GM19455 (cell line): ENCODE results near the gene KCNQ5.
"Not testable (repeated sequence)": the region's sequence is repeated elsewhere in the genome, so short reads cannot be mapped to it uniquely, and the experiment has no call there.

Experiments
- ATAC-seq: cut with Tn5 transposase; IDR thresholded peaks from one replicate; pipeline ENCODE4 v1.9.1; 2021; ENCODE audit not compliant: unreplicated experiment

KCNQ5 gene

DNA sequence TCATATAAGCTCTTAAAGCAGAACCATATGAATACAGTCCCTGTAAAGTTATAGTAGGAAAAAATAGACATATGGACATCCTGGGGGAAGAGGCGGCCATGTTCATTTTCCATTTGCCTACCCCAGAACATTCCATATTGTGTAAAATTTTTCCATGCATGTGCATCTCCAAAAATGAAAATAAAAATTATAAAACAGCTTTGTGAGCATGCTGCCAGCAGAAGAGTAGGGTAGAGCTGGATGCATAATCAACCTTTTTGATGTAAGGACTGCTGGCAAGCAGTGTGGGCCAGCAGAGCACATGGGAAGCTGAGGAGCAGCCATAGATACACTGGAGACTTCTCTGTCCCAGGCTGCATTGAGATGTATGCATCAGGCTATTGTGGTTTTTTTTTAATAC, 271.0 kb downstream of the KCNQ5 start:
- no peak for ATAC-seq

DNA sequence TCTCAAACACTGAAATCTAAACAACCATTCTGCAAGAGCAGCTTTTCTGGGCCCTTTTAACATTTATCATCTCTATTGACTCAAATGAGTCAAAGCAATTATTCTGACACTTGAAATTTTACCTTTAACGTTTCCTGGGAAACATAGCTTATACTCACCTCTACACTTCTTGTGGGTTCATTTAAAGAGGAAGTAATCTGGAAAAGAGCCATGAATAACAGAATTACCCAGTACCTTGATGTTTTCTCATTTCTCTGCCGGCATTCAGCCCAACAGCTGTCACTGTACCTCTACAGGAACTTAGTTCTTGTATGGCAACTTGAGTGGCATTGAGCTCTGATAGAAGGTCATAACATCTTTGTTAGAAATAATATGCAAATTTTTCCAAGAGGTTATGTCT, 272.2 kb downstream of the KCNQ5 start:
- ATAC-seq: no peak

DNA sequence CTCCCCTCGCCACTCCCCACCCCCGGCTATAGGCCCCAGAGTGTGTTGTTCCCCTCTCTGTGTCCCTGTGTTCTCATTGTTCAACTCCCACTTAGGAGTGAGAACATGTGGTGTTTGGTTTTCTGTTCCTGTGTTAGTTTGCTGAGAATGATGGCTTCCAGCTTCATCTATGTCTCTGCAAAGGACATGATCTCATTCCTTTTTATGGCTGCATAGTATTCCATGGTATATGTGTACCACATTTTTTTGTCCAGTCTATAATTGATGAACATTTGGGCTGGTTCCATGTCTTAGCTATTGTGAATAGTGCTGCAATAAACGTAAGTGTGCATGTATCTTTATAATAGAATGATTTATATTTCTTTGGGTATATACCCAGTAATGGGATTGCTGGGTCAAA, 276.4 kb downstream of the KCNQ5 start:
- ATAC-seq: not testable (repeated sequence)

DNA sequence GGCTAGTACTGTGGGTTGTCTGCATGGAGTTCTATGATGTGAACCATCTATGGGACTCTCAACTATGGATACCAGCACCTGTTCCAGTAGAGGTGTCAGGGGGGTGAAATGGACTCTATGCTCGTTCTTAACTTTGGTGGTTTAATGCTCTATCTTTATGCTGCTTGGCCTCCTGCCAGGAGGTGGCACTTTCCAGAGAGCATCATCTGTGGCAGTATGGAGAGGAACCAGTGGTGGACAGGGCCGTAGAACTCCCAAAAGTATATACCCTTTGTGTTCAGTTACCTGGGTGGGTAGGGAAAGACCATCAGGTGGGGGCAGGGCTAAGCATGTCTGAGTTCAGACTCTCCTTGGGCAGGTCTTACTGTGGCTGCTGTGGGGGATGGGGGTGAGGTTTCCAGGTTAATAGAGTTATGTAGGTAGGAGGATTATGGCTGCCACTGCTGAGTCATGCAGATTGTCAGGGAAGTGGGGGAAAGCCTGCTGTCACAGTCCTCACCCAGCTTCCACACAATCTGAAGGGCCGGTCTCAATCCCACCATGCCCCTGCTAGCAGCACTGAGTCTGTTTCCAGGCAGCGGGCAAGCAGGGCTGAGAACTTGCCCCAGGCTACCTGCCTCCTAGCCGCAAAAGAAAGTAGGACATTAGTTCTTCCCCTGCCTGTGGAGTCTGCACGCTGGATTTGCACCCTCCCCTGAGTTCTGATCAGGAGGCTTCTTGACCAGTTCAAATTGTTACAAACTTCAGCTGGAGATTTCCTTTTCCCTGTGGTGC, 284.0 kb downstream of the KCNQ5 start:
- no peak for ATAC-seq

DNA sequence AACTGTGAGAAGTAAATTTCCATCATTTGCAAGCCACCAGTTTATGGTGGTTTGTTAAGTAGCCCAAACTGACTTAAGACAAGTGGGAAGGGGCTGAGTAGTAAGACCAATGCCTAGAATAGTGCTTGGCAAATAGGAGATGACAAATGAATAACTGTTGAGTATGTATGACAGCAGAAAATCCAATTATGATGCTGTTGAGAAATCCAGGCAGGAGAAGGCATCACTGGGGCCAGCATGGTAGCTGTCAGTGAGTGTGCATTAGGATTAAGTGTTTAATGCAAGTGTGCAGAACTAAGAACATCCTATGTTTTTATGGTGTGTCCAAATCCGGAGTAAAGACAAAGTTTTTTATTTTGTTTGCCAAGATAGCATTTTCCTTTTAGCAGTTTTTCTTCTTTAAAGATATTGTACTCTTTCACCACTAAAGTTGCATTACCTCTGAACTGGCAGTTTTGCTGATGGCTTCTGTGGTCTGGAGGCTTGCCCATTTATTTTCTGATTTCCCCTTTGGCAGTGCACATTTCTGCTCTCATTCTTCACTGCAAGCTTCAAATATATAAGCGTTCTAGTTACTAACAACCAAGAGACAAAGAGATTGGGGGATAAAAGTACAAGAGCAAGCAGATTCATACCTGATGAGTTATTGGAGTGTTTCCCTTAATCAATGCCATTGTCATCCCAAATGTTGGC, 289.7 kb downstream of the KCNQ5 start:
- ATAC-seq: no peak

DNA sequence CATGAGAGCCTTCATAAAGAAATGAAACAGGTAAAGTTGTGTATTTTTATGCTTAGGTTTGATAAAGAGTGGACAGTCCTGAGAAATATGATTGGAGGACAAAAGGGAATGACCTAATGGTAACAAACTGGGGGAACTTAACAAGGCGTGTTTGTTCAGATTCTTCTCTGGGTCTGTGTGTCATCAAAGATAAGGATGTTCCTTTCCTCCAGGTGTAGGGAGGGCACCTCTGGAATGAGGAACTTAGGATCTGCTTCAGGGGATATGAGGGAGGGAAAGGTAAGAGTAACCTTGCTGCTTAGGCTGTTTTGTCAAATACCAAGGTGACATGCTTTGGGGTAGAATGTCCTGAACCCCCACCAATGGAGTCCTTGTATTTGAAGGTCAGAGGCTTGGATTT, 291.9 kb downstream of the KCNQ5 start:
- no peak for ATAC-seq

DNA sequence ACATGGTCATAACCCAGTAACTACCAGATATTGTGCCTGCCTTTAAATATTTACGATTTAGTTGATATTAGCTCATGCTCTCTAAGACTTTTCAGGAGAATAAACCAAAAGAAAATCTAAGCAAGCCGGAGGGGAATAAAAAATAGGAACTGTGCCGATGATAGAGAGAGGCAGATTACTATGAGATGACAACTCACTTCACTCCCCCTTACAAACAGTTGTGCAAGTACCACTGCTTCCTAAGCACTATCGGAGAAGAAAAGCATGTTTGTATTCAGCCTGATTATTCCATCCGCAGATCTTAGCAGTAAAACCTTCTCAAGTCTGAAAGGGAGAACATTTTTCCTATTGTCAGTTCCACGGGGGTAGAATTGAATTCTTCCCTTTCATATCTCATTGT, 294.4 kb downstream of the KCNQ5 start:
- no peak for ATAC-seq

DNA sequence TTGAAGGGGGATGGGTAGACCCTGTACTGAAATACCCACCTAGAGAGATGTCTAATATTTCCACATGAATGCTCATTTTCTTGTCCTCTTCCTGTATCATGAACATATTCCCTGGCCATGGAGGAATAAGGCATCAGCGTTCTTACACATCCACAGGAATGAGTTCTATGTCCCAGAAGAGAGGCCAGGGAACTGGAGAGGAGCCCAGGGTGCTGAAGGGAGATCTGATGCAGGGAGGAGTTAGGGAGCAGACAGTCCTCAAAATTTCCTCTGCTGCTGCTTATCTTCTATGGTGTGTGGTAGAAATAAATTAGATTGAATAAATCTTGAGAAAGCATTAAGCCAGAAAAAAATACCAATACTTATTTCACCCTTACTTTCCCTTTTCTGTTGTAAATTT, 295.0 kb downstream of the KCNQ5 start:
- ATAC-seq: no peak

DNA sequence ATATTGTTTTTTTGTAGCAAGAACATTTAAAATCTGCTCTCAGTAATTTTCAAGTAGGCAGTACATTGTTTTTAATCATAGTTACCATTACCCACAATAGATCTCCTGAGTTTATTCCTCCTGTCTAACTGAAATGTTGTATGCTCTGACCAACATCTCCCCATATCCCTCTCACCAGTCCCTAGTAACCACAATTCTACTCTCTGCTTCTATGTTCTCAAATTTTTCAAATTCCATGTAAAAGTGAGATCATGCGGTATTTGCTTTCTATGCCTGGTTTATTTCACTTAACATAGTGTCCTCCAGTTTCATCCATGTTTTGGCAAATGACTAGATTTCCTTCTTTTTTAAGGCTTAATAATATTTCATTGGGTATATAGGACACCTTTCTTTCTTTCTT, 300.5 kb downstream of the KCNQ5 start:
- no peak for ATAC-seq

DNA sequence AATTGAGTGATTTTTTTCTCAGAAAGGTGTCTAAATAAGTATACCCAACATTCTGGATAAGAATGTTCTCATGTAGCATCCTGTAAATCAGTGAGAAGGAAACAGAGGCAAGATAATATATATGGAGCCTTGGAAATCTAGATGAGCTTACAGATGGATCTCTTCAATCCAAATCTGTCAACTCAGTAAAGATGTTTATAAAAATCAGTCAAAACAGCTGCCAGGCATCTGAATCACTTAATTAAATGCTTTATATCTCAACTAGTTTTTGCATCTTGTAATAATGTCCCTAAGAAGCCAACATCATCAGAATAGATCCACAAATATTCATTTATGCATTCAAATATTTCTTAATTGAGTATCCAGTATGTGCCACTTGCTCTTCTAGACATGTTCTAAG, 303.3 kb downstream of the KCNQ5 start:
- no peak for ATAC-seq

DNA sequence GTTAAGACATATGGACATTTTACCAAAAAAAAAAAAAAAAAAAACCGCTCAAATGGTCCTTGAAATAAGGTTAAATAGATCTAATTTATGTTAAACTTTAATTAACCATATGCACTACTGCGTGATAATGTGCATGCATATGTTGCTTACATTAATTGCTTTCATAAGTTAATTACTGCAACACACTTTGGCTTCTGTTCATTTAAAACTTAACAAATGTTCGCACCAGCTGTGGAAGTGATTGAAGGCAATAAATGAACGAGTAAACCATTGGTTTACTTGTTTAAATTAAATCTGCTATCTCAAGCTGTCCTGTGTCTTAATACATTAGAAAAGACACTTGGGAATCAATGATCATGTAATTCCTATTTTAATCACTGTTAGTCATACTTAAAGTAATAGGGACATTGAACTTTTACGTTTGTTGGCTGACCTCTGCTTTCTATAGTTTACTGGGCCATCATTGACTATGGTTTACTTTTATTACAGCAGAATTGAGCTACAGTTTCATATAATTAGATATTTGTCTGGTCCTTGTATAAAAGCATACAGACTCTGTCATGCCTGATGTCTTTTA, 308.8 kb downstream of the KCNQ5 start:
- no peak for ATAC-seq

DNA sequence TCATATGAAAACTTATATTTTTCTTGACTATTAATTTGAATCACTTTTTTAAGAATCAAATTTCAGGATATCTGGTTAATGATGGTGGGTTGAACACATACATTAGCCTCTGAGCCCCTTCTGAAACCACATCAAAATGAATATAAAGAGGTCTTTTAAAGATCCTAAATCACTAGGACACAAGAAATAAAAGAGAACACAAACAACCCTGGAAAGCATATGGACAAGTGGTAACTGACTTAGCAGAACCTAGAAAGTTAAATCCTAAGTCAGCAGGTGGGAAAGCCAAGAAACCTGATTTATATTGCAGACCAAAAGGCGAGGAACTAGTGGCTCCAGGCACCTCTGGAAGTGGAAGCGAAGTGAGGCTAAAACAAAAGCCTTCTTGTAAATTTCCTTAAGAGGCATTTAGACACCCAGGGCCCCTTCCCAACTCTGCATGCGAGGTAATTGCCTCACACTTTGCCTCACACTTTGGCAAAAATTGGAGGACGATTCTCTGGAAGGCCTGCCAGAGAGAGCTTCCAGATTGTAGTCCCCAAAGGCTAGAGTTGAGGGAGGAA, 309.5 kb downstream of the KCNQ5 start:
- no peak for ATAC-seq

DNA sequence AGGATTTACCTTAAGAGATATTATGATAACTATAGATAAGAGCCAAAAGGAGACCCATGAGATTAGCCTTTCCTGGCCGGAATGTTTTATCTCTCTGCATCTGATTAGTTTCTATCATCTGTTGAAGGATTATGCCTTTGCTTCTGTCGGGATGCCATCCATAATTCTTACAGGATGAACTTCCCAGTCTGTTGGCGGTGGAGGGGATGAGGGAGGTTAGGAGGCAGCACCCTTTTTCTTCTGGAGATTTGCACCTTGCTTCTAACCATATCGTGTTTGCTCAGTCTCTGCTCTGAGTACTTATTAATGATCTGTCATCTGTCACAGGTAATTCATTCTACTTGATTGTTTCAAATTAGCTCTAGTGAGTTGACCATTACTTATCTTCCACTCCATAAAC, 311.4 kb downstream of the KCNQ5 start:
- no peak for ATAC-seq

DNA sequence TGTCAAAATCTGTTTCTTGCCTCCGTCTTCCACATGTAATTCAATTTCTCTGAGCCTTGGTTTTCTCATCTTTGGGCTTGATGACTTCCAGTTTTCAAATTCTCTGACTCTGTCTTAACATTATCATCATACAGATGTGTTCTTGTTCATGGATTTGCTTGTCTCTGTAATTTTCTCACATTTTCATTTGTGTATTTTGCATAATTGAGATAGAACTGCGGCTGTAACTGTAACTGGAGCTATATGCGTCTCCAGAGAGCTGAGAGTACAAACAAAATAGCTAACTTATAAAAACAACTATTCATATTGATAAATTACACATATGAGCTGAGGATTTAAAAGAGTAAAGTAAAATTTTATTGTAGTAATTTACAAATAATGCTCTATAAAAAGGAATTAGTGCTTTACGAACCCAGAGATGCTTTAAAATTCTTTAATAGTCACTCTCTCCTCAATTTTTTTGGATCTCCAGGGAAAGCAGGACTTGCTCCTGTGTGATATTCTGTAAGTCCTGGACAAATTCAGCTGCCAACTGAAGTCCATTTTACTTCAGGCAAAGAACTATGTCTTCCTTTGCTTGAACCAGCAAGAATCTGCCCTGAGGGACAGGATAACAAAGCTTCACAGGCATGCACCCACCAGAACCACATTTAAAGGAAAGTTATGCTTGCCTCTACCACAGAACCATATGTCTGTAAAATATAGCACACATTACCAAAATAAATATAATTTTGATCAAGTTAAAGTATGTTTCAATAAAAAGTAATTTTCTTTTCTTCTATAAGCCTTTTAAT, 315.1 kb downstream of the KCNQ5 start:
- no peak for ATAC-seq

DNA sequence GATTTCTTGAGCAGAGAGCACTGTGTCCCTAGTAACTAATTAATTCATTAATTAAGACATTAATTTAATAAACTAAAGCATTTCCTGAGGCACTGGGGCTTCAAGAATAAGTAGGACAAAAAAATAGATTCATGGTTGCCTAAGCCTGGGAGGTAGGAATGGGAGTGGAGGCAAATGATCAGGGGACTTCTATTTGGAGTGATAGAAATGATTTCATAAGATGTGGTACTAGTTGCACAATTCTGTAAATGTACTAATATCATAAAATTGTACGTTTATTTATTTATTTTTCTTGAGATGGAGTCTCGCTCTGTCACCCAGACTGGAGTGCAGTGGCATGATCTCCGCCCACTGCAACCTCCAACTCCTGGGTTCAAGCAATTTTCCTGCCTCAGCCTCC, 316.2 kb downstream of the KCNQ5 start:
- no peak for ATAC-seq

DNA sequence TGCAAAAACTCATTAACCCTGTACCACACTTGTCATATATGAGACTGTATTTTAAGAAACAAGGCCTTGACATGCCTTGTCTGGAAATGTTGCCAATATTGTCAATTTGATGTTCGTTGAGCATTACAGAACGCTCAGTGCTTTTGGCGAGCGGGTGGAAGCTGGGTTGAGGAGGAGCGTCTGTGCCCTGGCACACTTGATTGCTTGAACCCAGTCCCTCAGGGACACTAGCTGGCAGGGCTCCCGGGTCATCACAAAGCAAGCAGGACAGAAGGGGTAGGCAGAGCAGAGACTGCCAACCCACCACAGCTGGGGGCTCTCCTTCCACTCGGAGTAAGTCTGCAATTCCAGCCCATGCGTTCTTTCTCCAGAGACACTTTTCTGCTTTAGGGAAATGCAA, 317.1 kb downstream of the KCNQ5 start:
- no peak for ATAC-seq

DNA sequence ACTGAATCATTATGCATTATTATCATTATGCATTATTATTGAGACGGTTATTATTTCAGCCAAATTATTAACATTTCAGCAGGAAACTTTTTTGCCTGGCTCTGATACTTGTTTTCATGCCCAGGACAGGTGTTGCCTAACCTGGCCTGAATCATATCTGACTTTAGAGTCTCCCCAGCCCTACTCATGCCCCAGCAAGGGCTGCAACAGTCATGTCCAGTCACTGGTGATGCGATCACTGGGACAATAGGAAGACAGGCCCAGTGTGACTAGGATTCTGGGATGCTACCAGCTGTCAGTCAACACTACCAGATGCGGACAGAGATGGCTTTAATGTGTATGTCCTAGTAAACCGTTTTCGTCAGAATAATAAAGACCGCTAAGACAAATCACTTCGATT, 318.4 kb downstream of the KCNQ5 start:
- no peak for ATAC-seq

DNA sequence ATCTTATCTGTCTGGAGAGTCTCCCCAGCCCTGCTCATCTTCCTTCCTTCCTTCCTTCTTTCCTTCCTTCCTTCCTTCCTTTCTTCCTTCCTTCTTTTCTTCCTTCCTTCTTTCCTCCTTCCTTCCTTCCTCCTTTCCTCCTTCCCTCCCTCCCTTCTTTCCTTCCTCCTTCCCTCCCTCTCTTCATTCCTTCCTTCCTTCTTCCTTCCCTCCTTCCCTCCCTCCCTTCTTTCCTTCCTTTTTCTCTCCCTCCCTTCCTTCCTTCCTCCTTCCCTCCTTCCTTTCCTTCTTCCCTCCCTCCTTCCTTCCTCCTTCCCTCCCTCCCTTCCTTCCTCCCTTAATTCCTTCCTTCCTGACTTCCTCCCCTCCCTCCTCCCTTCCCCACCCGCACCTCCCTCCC, 319.4 kb downstream of the KCNQ5 start:
- ATAC-seq: no peak

DNA sequence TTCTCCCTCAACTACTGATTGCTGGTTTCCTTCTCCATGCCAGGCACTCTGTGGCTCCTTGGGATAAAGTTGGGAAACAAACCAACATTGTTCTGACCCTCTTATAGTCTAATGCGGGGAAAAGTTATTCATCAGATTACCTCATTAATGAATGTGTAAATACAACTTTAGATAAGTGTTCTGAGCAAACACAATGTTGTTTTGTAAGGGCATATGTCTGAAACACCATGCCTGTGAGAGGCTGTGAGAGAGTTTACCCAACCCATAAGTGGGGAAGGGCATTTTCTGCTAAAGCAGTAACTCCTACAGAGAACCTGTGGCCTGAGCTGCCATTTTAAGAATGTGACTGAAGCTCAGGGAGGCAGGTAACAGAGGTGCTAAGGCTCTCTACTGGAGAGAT, 319.9 kb downstream of the KCNQ5 start:
- ATAC-seq: no peak

DNA sequence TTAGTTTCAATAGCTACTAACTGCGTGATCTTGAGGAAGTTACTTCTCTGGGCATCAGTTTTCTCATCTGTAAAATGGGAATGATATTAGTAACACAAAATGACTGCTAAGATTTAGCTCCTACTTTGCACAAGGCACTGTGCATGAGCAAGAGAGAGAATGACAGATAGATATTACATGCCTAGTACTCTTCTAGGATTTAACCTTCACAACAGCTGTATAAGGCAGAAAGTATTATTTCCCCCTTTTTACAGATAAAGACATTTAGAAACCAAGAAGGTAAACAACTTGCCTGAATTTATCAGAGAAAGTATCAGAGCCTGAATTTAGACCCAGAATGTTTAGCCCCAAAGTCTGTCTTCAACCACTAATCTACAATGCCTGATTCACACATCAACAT, 321.8 kb downstream of the KCNQ5 start:
- no peak for ATAC-seq

DNA sequence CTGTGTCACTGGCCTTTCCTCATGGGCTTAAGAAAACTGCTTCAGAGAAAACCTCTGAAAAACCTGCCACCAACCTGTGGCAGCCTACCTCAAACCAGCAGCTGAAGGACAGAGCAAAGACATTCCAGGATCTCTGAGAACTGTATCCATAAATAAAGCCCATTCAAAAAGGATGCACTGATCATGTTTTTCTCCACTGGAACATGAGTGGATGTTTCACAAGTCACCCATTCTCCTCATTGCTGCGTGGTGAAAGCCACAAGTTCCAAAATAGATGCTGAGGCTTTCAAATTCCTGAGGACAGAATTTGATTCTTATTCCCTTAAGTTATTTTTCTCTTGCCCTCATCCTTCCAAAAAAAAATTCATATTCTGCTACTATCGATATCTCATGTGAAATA, 322.8 kb downstream of the KCNQ5 start:
- ATAC-seq: no peak
